Natural killer cell (primary cell): ENCODE data around the gene SLC1A2. TPM values are rescaled to one million over a fixed set of nuclear protein-coding genes. Genes with fewer than 3 reads are reported as not detected.

Experiments used
- ATAC-seq, 3 donors: fragments of 150-1000 bp in 2 of 3; fragments of 200-7000 bp in 1 of 3; cut with Tn5 transposase; 1 replicate in 1 of 3; 2 replicates in 2 of 3; pipeline ENCODE4 v1.10.0; 2021; ENCODE audit warnings: mild to moderate bottlenecking in 2 of 3, moderate library complexity in 2 of 3
- DNase-seq, 2 donors: peaks; one replicate each; pipeline versions ENCODE4 v3.0.0 to v3.0.0-alpha.2; 2013 to 2021; ENCODE audit warnings: mixed read lengths in 1 of 2
- H3K27ac ChIP-seq: one replicate; pipeline ENCODE4 v1.5.1; 2013; ENCODE audit warnings: mild to moderate bottlenecking, low read length
- H3K27me3 ChIP-seq: one replicate; pipeline ENCODE4 v1.6.1; 2013; ENCODE audit warnings: low read length; ENCODE audit not compliant: control insufficient read depth, insufficient read depth
- H3K36me3 ChIP-seq: one replicate; pipeline ENCODE4 v1.6.1; 2013; ENCODE audit warnings: low read length; ENCODE audit not compliant: control insufficient read depth, insufficient read depth
- H3K4me1 ChIP-seq: one replicate; pipeline ENCODE4 v1.6.1; 2013; ENCODE audit warnings: low read length; ENCODE audit not compliant: control insufficient read depth, insufficient read depth
- H3K4me3 ChIP-seq: one replicate; pipeline ENCODE4 v1.5.1; 2013; ENCODE audit warnings: low read length
- H3K9me3 ChIP-seq: one replicate; pipeline ENCODE4 v1.6.1; 2013; ENCODE audit warnings: low read length; ENCODE audit not compliant: control insufficient read depth, insufficient read depth
- H3K27ac Mint-ChIP-seq, 2 donors: one replicate each; pipeline ENCODE4 v1.8.0; 2022; ENCODE audit warnings: mild to moderate bottlenecking in 2 of 2, mixed read lengths in 2 of 2, moderate library complexity in 1 of 2
- H3K27me3 Mint-ChIP-seq, 2 donors: one replicate each; pipeline ENCODE4 v1.8.0; 2022; ENCODE audit warnings: low read depth in 2 of 2, mixed read lengths in 2 of 2
- H3K36me3 Mint-ChIP-seq: one replicate; pipeline ENCODE4 v1.8.0; 2022; ENCODE audit warnings: mixed read lengths
- H3K4me1 Mint-ChIP-seq, 2 donors: one replicate each; pipeline ENCODE4 v1.8.0; 2022; ENCODE audit warnings: mixed read lengths in 2 of 2
- H3K4me3 Mint-ChIP-seq: one replicate; pipeline ENCODE4 v1.8.0; 2022; ENCODE audit warnings: mild to moderate bottlenecking, moderate library complexity, mixed read lengths
- H3K9me3 Mint-ChIP-seq, 2 donors: one replicate each; pipeline ENCODE4 v1.8.0; 2022; ENCODE audit warnings: mixed read lengths in 2 of 2
- WGBS: methylation state at CpG from one replicate; pipeline ENCODE4 v1.1.7; 2013; ENCODE audit warnings: missing lambda C conversion rate; ENCODE audit not compliant: insufficient coverage; 5-methylcytosine and 5-hydroxymethylcytosine counted together
- intact Hi-C: fragments of 100-400 bp; cut with micrococcal nuclease; formaldehyde crosslinking; loops from one replicate; pipeline ENCODE4 v1.14.2; 2022
- total RNA-seq, 4 donors: library from RNA; stranded (reverse); fragments of 120-200 nt in 1 of 4; gene quantifications; one replicate each; pipeline versions ENCODE4 v1.2.3 to v1.2.4, GENCODE V29; 2013 to 2022
- TF ChIP-seq, protein P1 (sequence below): fragments of 200-600 bp; IDR thresholded peaks from one replicate; pipeline ENCODE4 v1.8.0; 2022; ENCODE audit warnings: antibody characterized with exemption

Gene SLC1A2
- total RNA-seq, 3 donors from 2014 or later (not counting 1 experiment from before 2014, with no cell fraction given): 0.02 TPM; not detected in 2

DNA sequence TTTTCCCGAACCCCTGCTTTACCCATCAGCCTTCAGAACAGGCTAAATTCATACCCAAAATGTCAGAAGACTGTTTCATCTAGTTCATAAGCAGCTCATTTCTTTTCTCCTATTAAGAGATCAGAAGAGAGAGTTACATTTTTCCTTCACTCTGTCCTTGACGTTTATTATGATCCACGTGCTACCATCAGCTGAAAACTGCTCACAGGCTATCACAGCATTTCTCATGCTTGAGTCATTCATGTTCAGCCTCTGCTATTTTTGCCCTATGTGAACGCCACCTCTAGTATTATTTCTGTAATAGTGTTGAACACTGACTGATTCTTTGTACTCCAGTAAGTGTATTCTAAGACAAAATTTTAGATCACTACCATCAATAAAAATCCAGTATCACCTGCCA lies 51.9 kb downstream of the SLC1A2 start:
- DNase-seq (no peak), ATAC-seq (no peak)
- WGBS: 96% methylated on average over 3 of the region's 4 CpGs
- Histone ChIP-seq H3K9me3 (peaks cover 2% of the 10 kb centered on the region), H3K27ac (no peak overlapping the region), H3K4me3 (no peak overlapping the region), H3K36me3 (no peaks in the 10 kb centered on the region), H3K27me3 (no peaks in the 10 kb centered on the region), H3K4me1 (no peaks in the 10 kb centered on the region)
- Mint-ChIP-seq H3K36me3 (no peaks in the 10 kb centered on the region), H3K4me3 (no peak overlapping the region), H3K27me3 (peaks cover 8 to 14% of the 10 kb centered on the region in 2 donors), H3K4me1 (no peaks in the 10 kb centered on the region), H3K27ac (no peak overlapping the region), H3K9me3 (no peaks in the 10 kb centered on the region)
- intact Hi-C loops: no loop called here
- TF ChIP-seq, protein P1, sequence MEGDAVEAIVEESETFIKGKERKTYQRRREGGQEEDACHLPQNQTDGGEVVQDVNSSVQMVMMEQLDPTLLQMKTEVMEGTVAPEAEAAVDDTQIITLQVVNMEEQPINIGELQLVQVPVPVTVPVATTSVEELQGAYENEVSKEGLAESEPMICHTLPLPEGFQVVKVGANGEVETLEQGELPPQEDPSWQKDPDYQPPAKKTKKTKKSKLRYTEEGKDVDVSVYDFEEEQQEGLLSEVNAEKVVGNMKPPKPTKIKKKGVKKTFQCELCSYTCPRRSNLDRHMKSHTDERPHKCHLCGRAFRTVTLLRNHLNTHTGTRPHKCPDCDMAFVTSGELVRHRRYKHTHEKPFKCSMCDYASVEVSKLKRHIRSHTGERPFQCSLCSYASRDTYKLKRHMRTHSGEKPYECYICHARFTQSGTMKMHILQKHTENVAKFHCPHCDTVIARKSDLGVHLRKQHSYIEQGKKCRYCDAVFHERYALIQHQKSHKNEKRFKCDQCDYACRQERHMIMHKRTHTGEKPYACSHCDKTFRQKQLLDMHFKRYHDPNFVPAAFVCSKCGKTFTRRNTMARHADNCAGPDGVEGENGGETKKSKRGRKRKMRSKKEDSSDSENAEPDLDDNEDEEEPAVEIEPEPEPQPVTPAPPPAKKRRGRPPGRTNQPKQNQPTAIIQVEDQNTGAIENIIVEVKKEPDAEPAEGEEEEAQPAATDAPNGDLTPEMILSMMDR: no peak

DNA sequence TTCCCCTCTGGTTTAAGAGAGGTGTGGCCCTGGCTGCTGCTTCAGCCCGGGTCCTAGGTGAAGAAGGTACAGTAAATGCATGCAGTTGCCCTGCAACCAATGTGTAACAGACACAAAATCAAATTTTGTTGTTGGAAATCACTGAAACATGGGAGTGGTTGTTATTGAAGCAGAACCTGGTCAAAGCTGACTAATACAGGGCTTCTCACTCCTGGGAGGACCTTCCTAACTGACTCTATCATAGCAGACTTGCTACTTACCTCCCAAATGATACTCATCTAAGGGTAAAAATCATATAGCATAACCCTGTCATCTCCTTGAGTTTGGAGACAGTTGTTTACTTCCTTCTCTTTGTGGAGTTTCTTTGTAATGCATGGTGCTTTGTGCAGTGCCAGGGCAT lies 52.6 kb downstream of the SLC1A2 start:
- Mint-ChIP-seq H3K27ac (no peak overlapping the region), H3K27me3 (peaks cover 8 to 14% of the 10 kb centered on the region in 2 donors), H3K4me3 (no peak overlapping the region), H3K9me3 (no peaks in the 10 kb centered on the region), H3K4me1 (no peaks in the 10 kb centered on the region), H3K36me3 (no peaks in the 10 kb centered on the region)
- no peaks in the 10 kb centered on the region for H3K36me3 ChIP-seq
- H3K9me3 ChIP-seq: peaks cover 2% of the 10 kb centered on the region
- H3K27ac ChIP-seq: no peak overlapping the region
- intact Hi-C loops: no loop called here
- no peak overlapping the region for H3K4me3 ChIP-seq
- DNase-seq (no peak), ATAC-seq (no peak)
- H3K4me1 ChIP-seq: no peaks in the 10 kb centered on the region
- no peaks in the 10 kb centered on the region for H3K27me3 ChIP-seq
- TF ChIP-seq, protein P1: no peak
- 83% methylated on average over 1 of the region's 1 CpG for WGBS

DNA sequence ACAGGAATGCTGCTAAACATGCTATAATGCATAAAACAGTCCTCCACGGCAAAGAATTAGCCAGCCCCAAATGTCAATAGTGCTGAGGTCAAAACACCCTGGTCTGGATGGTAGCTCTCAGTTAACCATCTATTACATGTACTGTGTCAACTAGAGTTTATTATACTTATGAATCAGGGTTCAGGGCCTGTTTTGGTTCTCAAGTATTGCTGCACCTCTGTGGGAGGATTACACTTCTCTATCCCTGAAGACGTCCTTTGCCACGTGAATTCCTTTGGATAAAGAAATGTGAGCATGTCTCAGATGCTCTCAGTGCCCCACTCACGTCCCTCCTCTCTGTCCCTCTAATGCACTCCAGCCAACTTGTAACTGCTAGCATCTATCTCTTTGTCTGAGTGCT lies 53.4 kb downstream of the SLC1A2 start:
- Histone ChIP-seq H3K27ac (no peak overlapping the region), H3K27me3 (no peaks in the 10 kb centered on the region), H3K36me3 (no peaks in the 10 kb centered on the region), H3K9me3 (peaks cover 2% of the 10 kb centered on the region), H3K4me3 (no peak overlapping the region), H3K4me1 (no peaks in the 10 kb centered on the region)
- H3K36me3 Mint-ChIP-seq: no peaks in the 10 kb centered on the region
- DNase-seq: no peak
- H3K4me3 Mint-ChIP-seq: no peak overlapping the region
- TF ChIP-seq, protein P1: no peak
- H3K4me1 Mint-ChIP-seq: no peaks in the 10 kb centered on the region
- intact Hi-C loops: no loop called here
- H3K27me3 Mint-ChIP-seq: peaks cover 8 to 14% of the 10 kb centered on the region in 2 donors
- WGBS: 97% methylated on average over 4 of the region's 4 CpGs
- H3K27ac Mint-ChIP-seq: no peak overlapping the region
- no peak for ATAC-seq
- H3K9me3 Mint-ChIP-seq: no peaks in the 10 kb centered on the region

DNA sequence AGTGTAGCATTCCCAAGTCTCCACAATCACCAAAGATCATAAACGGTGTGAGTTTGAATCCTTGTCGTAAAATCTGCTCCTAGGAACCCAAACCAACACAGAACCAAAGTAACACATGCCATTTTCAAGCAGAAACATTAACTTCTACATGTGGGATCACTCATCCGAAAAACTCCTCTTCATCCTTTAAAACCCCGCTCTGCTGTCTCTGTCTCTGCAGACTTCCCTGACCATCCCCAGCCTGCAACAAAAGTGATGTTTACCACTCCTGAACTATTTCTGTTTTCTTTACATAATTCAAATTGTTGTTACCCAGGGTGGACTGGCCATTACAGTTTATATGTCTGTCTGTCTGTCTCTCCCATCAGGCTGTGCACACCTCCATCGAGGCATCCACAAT lies 54.0 kb downstream of the SLC1A2 start:
- no peak overlapping the region for H3K4me3 Mint-ChIP-seq
- no peak overlapping the region for H3K27ac Mint-ChIP-seq
- Histone ChIP-seq H3K4me3 (no peak overlapping the region), H3K36me3 (no peaks in the 10 kb centered on the region), H3K27ac (no peak overlapping the region), H3K9me3 (peaks cover 2% of the 10 kb centered on the region), H3K27me3 (no peaks in the 10 kb centered on the region), H3K4me1 (no peaks in the 10 kb centered on the region)
- no peak for ATAC-seq
- no peak for DNase-seq
- H3K4me1 Mint-ChIP-seq: no peaks in the 10 kb centered on the region
- WGBS: 87% methylated on average over 5 of the region's 5 CpGs
- intact Hi-C loops: no loop called here
- peaks cover 8 to 14% of the 10 kb centered on the region in 2 donors for H3K27me3 Mint-ChIP-seq
- TF ChIP-seq, protein P1: no peak
- no peaks in the 10 kb centered on the region for H3K36me3 Mint-ChIP-seq
- no peaks in the 10 kb centered on the region for H3K9me3 Mint-ChIP-seq
